MG63 (cell line): ENCODE measurements around the gene ASB4. TPM values are rescaled to one million over a fixed set of nuclear protein-coding genes. Genes with fewer than 3 reads are reported as not detected.

Source experiments
- DNase-seq: peaks from one replicate; pipeline ENCODE4 v3.0.0-alpha.2; 2020
- H3K27me3 ChIP-seq: fragments of 250-450 bp; sonication (Bioruptor Pico); 2 replicates; pipeline ENCODE4 v1.5.1; 2020; ENCODE audit warnings: mild to moderate bottlenecking, moderate library complexity
- H3K36me3 ChIP-seq: fragments of 250-450 bp; sonication (Bioruptor Pico); 2 replicates; pipeline ENCODE4 v1.5.1; 2020; ENCODE audit warnings: mild to moderate bottlenecking, moderate library complexity
- H3K4me3 ChIP-seq: fragments of 250-450 bp; sonication (Bioruptor Pico); 2 replicates; pipeline ENCODE4 v1.5.1; 2020; ENCODE audit warnings: mild to moderate bottlenecking, moderate library complexity
- H3K9me3 ChIP-seq: fragments of 250-450 bp; sonication (Bioruptor Pico); 2 replicates; pipeline ENCODE4 v1.5.1; 2020; ENCODE audit warnings: mild to moderate bottlenecking, moderate library complexity
- total RNA-seq: library from RNA; depleted of rRNA; stranded (reverse); fragments of >200 nt; shearing (Covaris generic); gene quantifications from 2 replicates; pipeline ENCODE4 v1.2.3, GENCODE V29; 2014; ENCODE audit warnings: low replicate concordance

The ASB4 gene
- total RNA-seq, 1 experiment from 2014 or later = not detected

DNA sequence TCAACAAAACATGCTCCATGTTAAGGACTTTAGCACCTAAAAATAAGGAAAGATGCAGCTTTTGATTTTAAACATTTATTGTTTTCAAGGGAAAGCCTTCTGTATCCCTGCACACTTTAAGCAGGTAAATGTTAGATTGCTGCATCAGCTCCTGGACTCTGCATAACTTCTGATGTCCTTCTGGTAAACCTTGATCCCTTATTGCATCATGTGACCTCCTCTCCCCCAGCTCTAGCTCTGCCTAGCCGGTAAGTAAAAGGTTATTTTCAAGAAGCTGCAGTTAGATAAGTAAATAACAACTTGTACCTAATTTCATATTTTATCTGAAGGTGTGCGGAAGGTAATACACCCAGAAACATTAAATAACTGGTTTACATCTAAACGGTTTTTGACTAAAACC, 73.1 kb downstream of the ASB4 start:
- no peak for DNase-seq
- Histone ChIP-seq H3K27me3 (no peaks in the 10 kb centered on the region), H3K4me3 (no peak overlapping the region), H3K36me3 (no peaks in the 10 kb centered on the region), H3K9me3 (no peaks in the 10 kb centered on the region)

DNA sequence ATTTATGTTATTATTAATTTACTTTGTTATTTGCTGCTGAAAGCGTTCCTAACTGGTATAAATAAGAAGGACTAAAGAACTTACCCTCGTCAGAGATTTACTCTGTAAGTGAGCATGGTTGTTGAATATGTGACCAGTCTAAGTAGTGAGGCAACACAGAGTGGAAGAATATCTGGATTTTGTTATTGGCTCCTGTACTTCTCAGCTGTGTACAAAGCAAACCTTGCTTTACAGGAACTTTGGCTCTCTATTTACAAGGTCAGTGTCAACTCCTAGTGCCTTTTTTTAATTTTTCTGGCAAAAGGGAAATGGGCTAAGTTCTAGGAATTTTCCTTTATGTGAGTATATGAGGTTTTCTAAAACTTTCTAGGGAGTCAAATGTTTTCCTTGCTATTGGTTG, 74.9 kb downstream of the ASB4 start:
- no peak overlapping the region for H3K4me3 ChIP-seq
- DNase-seq = no peak
- H3K27me3 ChIP-seq = no peaks in the 10 kb centered on the region
- no peaks in the 10 kb centered on the region for H3K36me3 ChIP-seq
- no peaks in the 10 kb centered on the region for H3K9me3 ChIP-seq

DNA sequence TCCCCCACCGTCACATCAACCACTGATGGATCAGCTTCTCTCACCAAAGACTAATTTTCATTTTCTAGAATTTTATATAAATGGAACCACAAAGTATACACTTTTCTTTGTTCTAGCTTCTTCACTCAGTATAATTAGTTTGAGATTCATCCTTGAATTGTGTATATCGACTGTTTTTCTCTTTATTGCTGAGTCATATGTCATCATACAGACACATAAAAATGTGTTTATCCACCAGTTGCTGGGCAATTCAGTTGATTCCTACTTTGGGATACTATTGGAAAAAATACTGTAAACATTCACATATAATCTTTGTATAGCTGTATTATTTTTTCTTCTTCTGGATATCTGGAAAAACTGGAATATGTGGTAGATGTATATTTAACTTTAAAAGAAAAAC, 84.0 kb downstream of the ASB4 start:
- no peak for DNase-seq
- H3K4me3 ChIP-seq = no peak overlapping the region
- no peaks in the 10 kb centered on the region for H3K27me3 ChIP-seq
- no peaks in the 10 kb centered on the region for H3K9me3 ChIP-seq
- no peaks in the 10 kb centered on the region for H3K36me3 ChIP-seq

DNA sequence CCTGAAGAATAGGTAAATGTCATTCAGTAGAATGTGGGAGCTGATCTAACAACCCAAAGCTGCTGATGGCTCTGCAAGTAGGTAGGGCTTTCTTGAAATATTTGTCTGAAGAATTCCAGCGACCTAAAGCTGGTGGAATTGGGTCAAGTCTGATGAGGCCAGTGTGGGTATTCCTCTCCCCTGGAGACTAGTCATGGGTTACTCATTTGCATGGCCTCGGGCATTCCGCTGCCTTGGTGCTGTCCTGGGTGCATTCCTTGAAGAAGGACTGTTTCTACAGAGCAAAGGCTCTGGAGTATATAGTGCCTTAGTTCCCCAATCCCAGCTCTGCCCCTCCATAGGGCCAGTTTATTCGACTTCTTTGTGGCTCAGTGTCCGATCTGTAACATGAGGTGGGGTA, 91.4 kb downstream of the ASB4 start:
- no peak overlapping the region for H3K4me3 ChIP-seq
- H3K27me3 ChIP-seq = no peaks in the 10 kb centered on the region
- no peaks in the 10 kb centered on the region for H3K36me3 ChIP-seq
- peak; percentile 9 for DNase-seq
- H3K9me3 ChIP-seq = no peaks in the 10 kb centered on the region

DNA sequence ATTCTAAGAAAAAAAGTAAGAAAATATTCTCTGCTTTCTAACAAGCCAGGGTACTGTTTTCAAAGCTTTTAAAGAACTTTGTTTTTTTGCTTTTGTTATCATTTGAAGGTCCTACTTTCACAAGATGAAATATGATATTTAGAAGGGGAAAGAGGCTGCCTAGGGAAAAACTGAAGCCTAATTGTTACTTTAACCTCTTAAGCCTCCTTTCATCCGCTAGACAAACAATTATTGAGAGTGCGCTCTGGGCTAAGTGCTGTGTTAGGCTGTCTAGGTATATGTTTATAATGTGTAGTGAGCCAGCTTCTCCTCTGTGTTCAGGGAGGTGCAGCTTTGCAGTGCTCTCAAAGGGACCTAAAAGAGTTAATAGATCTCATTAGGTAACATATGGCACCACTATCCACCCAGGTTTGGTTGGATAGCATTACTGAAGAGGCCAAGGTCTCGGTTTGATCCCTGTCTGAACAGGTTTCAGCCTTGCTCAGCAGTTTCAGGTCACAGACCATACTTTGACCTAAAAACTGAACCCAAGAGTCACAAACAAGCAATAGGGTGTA, 92.6 kb downstream of the ASB4 start:
- Histone ChIP-seq H3K4me3 (no peak overlapping the region), H3K9me3 (no peaks in the 10 kb centered on the region), H3K36me3 (no peaks in the 10 kb centered on the region), H3K27me3 (no peaks in the 10 kb centered on the region)
- DNase-seq = no peak

DNA sequence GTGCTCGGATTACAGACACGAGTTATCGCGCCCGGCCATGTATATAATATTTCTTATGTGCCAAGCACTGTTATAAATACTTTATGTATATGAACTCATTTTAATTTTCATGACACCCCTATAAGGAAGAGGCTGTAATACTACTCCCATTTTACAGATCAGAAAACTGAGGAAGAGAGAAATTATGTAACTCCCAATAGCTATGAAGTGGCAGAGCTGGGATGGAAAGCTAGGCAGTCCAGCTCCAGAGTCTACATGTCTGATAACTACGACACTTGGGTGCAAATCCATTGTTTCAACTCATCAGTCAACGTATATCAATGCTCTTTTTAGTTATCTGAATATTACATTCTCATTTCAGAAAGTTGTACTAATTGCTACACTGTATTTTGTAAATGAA, 93.6 kb downstream of the ASB4 start:
- no peaks in the 10 kb centered on the region for H3K27me3 ChIP-seq
- DNase-seq = no peak
- no peaks in the 10 kb centered on the region for H3K36me3 ChIP-seq
- no peak overlapping the region for H3K4me3 ChIP-seq
- no peaks in the 10 kb centered on the region for H3K9me3 ChIP-seq

DNA sequence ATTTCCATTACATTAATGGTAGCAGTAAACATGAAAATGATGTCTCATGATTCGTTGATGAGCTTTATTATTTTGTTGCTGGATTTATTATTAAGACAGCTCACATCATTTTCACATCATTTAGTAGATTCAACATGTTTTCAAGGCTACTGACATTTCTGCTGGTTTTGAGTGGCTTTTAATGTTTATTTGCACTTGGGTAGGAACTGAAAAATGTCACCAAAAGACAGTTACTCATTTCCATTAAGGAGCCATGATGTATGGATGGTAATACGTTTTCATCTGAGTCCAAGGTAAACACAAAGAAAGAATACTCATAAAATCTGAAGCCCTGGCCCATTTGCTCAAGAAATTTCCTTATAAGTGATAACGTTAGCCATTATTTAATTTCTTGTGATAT, 95.7 kb downstream of the ASB4 start:
- no peaks in the 10 kb centered on the region for H3K27me3 ChIP-seq
- DNase-seq = no peak
- H3K9me3 ChIP-seq = no peaks in the 10 kb centered on the region
- no peak overlapping the region for H3K4me3 ChIP-seq
- no peaks in the 10 kb centered on the region for H3K36me3 ChIP-seq

DNA sequence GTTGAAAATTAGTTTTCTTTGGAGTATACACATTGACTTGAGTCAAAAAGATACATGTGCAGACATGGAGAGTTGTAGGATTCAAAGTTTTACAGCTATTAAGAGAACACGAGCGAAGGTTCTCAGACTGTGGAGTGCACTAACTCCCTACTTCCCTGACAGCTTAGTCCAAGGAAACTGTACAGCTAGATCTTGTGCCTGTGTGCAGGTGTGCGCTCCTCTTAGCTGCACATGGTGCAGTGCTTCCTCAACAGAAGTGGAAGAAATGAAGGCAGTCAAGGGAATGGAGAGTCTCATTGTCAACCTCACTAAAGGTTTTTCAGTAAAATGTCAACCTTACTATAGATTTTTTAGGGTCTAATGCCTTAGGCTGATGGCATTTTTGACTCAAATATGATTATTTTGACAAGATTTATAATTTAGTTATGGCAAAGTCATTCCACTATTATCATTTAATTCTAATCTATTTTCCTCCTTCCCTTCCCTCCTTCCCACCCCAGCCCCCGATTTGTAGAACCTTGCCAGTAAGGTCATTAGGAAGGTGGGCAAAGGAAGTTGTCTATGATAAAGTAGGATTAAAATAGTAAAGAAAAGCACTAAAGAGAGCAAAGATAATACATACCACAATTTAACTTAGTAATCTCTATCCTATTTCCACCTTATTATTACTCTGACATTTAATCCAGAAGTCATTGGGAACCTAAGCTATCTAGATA, 97.0 kb downstream of the ASB4 start:
- H3K9me3 ChIP-seq = no peaks in the 10 kb centered on the region
- no peak overlapping the region for H3K4me3 ChIP-seq
- H3K27me3 ChIP-seq = no peaks in the 10 kb centered on the region
- no peak for DNase-seq
- no peaks in the 10 kb centered on the region for H3K36me3 ChIP-seq

DNA sequence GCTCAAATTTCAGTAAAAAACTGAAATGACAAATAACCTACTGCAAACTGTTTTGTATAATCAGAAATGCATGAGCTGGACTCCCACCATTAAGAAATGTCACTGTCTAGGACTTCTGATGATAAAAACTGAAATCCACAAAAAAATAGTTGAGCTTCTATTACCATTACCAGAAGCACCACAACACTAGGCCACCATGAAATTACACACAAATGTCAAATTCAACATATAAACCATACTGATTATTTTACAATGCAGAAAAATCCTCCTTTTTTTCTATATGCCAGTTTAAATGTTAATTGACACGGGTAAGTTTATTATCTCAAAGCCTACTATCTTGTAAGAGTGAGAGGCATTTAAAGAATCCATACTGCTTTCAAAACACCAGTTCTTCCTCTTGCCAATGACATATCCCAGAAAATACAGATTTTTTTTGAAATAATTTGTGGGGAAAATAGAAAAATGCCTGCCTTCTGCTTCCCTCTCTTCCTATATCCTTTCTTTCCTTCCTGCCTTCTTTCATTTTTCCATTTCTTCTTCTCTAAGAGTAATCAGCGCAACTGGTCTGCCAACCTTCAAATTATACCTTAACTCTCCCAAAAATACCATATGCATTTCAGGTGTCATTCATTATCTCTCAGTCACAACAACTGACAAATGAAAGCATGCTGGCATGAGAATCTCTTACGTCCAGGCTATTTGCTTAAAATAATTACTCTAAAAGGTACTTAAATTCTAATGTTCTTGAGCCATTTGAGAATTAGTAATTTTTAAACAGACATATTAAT, 98.3 kb downstream of the ASB4 start:
- no peaks in the 10 kb centered on the region for H3K27me3 ChIP-seq
- no peaks in the 10 kb centered on the region for H3K9me3 ChIP-seq
- H3K36me3 ChIP-seq = no peaks in the 10 kb centered on the region
- no peak overlapping the region for H3K4me3 ChIP-seq
- DNase-seq = no peak

DNA sequence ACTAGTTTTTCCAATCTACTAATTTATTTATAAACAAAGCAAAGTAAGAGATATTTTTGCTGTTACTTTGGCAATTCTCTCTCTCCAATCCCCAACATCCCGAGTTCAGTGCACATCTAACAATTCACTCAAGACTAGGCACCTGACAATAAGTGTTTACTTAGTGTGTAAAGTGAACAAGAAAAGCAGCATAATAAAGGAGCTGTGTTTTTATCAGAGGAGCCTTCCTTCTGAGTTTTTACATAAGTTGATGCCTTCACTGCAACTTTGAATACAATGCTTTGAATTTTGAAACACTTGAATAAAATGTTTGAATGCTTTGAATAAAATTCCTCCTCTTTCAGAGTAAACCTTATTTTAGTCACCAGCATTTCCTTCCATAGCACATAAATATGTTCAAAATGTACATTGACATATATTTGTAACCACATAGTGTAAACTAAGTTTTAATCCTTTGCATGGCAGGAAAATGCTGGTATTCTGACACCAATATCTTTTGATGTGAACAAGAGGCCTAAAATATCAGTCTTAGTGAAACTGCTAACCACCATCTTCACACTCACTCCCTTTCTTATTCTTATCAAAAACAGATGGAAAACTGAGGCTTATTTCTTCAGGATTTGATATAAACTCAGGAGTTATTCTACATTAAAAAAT, 99.2 kb downstream of the ASB4 start:
- no peak for DNase-seq
- no peaks in the 10 kb centered on the region for H3K27me3 ChIP-seq
- no peak overlapping the region for H3K4me3 ChIP-seq
- H3K36me3 ChIP-seq = no peaks in the 10 kb centered on the region
- H3K9me3 ChIP-seq = no peaks in the 10 kb centered on the region

DNA sequence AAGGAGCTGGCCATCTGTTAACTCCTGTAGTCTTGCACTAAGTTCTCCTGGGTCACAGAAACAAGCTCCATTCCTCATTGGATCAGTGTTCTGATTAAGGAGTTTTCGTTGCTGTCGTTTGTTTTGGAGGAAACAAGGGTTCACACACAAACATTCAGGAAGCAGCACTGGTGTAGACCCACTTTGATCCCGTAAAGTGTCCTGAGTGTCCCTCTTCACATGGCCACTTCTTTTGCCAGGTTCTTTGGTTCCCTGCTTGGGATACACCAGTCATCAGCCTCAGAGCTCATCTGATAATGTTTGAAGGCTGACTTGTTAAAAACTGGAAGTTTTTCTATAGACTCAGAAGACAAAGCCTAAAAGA, 99.7 kb downstream of the ASB4 start:
- H3K27me3 ChIP-seq = no peaks in the 10 kb centered on the region
- H3K9me3 ChIP-seq = no peaks in the 10 kb centered on the region
- H3K4me3 ChIP-seq = no peak overlapping the region
- H3K36me3 ChIP-seq = no peaks in the 10 kb centered on the region
- DNase-seq = no peak

DNA sequence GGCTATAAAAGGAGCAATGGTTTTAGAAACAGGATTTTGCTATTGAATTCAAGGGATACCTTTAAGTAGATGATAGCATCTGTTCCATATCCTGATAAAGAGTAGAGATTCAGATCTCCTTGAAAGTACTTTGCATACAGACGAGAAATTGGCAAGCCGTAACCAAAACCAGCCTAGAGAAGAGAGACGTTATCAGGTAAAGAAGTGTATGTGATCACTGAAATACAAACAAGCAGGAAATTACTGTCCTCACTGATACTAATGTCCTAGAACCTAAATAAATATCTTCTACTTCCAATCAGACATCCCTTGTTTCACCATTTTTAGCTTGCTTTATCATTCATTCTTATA, 101.2 kb downstream of the ASB4 start:
- no peaks in the 10 kb centered on the region for H3K27me3 ChIP-seq
- no peaks in the 10 kb centered on the region for H3K36me3 ChIP-seq
- no peak overlapping the region for H3K4me3 ChIP-seq
- no peaks in the 10 kb centered on the region for H3K9me3 ChIP-seq
- no peak for DNase-seq

DNA sequence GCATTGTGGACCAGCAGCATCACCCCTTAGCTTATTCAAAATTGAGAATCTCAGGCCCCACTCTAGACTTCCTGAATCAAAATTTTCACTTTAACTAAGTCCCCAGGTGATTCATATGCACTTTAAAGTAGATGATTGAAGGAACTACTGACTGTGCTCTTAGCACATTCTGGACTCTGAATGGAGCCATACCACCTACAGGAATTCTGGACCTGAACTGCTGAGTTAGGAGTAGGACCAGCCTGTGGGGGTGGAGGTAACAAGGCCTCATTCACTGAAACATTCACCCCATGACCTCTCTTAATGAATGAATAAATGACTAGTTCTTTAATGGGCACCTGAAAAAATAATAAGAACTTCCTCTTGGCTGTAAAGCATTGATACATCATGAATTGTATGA, 103.3 kb downstream of the ASB4 start:
- no peaks in the 10 kb centered on the region for H3K36me3 ChIP-seq
- DNase-seq = no peak
- H3K9me3 ChIP-seq = no peaks in the 10 kb centered on the region
- H3K27me3 ChIP-seq = no peaks in the 10 kb centered on the region
- H3K4me3 ChIP-seq = no peak overlapping the region

DNA sequence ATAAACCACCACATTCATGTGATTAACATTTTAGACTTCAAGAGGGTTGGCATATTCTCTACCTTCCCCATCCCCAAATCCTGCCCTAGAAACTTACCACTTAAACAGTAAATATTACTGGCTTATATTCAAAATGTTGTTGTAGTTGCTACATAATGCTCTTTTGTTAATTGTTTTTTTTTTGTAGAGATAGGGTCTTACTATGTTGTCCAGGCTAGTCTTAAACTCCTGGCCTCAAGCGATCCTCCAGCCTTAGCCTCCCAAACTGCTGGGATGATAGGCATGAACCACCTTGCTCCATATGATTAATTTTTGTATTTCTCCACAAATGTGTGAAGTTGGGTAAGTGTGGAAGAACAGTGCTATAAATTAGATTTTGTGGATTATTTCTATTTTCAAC, 104.0 kb downstream of the ASB4 start:
- Histone ChIP-seq H3K4me3 (no peak overlapping the region), H3K9me3 (no peaks in the 10 kb centered on the region), H3K36me3 (no peaks in the 10 kb centered on the region), H3K27me3 (no peaks in the 10 kb centered on the region)
- no peak for DNase-seq
